GM19324 (cell line): ENCODE measurements around the gene EPHB2.
"Not testable (repeated sequence)": the region's sequence is repeated elsewhere in the genome, so short reads cannot be mapped to it uniquely, and the experiment has no call there.

ENCODE experiments used
- ATAC-seq: cut with Tn5 transposase; IDR thresholded peaks from one replicate; pipeline ENCODE4 v1.9.1; 2021; ENCODE audit warnings: mild to moderate bottlenecking, moderate library complexity; ENCODE audit not compliant: unreplicated experiment, low FRiP score

EPHB2 gene

GRCh38 chr1:22710701-22711049 lies at the start of gene EPHB2:
Gene EPHB2, plus strand, starts transcription at chr1:22710839. Its CDS starts 144 bp downstream, at chr1:22710983.
- ATAC-seq = no peak

- ATAC-seq = no peak
These were observed 48.8 kb upstream of the EPHB2 start for GRCh38 chr1:22661880-22662279.

- no peak for ATAC-seq
These were observed 48.3 kb upstream of the EPHB2 start for GRCh38 chr1:22662318-22662717.

GRCh38 chr1:22662986-22663408 lies 47.6 kb upstream of the EPHB2 start:
- no peak for ATAC-seq

GRCh38 chr1:22665752-22666151 lies 44.9 kb upstream of the EPHB2 start:
- no peak for ATAC-seq

- no peak for ATAC-seq
These were observed 44.2 kb upstream of the EPHB2 start for GRCh38 chr1:22666412-22666811.

GRCh38 chr1:22668840-22669239 lies 41.8 kb upstream of the EPHB2 start:
- not testable (repeated sequence) for ATAC-seq

- ATAC-seq = no peak
These were observed 40.2 kb upstream of the EPHB2 start for GRCh38 chr1:22670352-22670975.

GRCh38 chr1:22671999-22672398 lies 38.6 kb upstream of the EPHB2 start:
- ATAC-seq = no peak

- ATAC-seq = no peak
These were observed 36.9 kb upstream of the EPHB2 start for GRCh38 chr1:22673486-22674409.

GRCh38 chr1:22674410-22674749 lies 36.3 kb upstream of the EPHB2 start:
- no peak for ATAC-seq

GRCh38 chr1:22676151-22676550 lies 34.5 kb upstream of the EPHB2 start:
- not testable (repeated sequence) for ATAC-seq

GRCh38 chr1:22676916-22677583 lies 33.6 kb upstream of the EPHB2 start:
- no peak for ATAC-seq

GRCh38 chr1:22677931-22678896 lies 32.4 kb upstream of the EPHB2 start:
- no peak for ATAC-seq

GRCh38 chr1:22680726-22681125 lies 29.9 kb upstream of the EPHB2 start:
- ATAC-seq = no peak

GRCh38 chr1:22681556-22682276 lies 28.9 kb upstream of the EPHB2 start:
- ATAC-seq = no peak

GRCh38 chr1:22683547-22683946 lies 27.1 kb upstream of the EPHB2 start:
- ATAC-seq = no peak

- ATAC-seq = no peak
These were observed 25.0 kb upstream of the EPHB2 start for GRCh38 chr1:22685591-22686059.

- ATAC-seq = no peak
These were observed 23.4 kb upstream of the EPHB2 start for GRCh38 chr1:22687191-22687590.

- ATAC-seq = no peak
These were observed 22.2 kb upstream of the EPHB2 start for GRCh38 chr1:22688466-22688865.
